NCI-H1105 treated with DMSO at 0.1 percent for 48 hours (cell line): ENCODE measurements around the gene TNFAIP8L2.
"Not testable (repeated sequence)": the region's sequence is repeated elsewhere in the genome, so short reads cannot be mapped to it uniquely, and the experiment has no call there.

ENCODE experiments used
- DNase-seq: peaks from one replicate; lab custom pipeline; 2025; lab: John Stamatoyannopoulos, UW

Gene TNFAIP8L2

GRCh38 chr1:151189637-151190445 lies 33.4 kb downstream of the TNFAIP8L2 start, which contains the start of gene VPS72:
VPS72 (minus strand) TSS chr1:151190197; CDS start chr1:151190121, 76 bp downstream.
- peak; percentile 92 for DNase-seq

- DNase-seq = no peak
These were observed 35.6 kb downstream of the TNFAIP8L2 start for GRCh38 chr1:151192047-151192446.

- DNase-seq = no peak
These were observed 36.9 kb downstream of the TNFAIP8L2 start for GRCh38 chr1:151193304-151193703.

GRCh38 chr1:151193856-151194255 lies 37.4 kb downstream of the TNFAIP8L2 start:
- DNase-seq = no peak

- not testable (repeated sequence) for DNase-seq
These were observed 38.6 kb downstream of the TNFAIP8L2 start for GRCh38 chr1:151194894-151195594.

GRCh38 chr1:151196292-151196800 lies 39.9 kb downstream of the TNFAIP8L2 start:
- DNase-seq = peak; percentile 74

GRCh38 chr1:151197863-151198253 lies 41.4 kb downstream of the TNFAIP8L2 start:
- no peak for DNase-seq

GRCh38 chr1:151198254-151199127 lies 42.0 kb downstream of the TNFAIP8L2 start, which contains the start of gene PIP5K1A:
PIP5K1A (plus strand) TSS chr1:151198552; CDS start chr1:151198997, 445 bp downstream.
- DNase-seq = peak; percentile 99

GRCh38 chr1:151199873-151200581 lies 43.6 kb downstream of the TNFAIP8L2 start:
- no peak for DNase-seq

GRCh38 chr1:151205381-151205965 lies 49.0 kb downstream of the TNFAIP8L2 start:
- not testable (repeated sequence) for DNase-seq
